GM12878 (cell line): ENCODE data around the gene ALAS1. TPM values are rescaled to one million over a fixed set of nuclear protein-coding genes. Genes with fewer than 3 reads are reported as not detected.

Experiments
- ATAC-seq: fragments of 200-7000 bp; cut with Tn5 transposase; 3 replicates; pipeline ENCODE4 v1.9.1; 2020; ENCODE audit warnings: mild to moderate bottlenecking, moderate library complexity
- BruUV-seq: library from RNA; stranded (reverse); fragments of 400-500 nt; replicated peaks from 2 replicates; lab custom pipeline; 2021; lab: Mats Ljungman, UMichigan
- CTCF ChIA-PET: fragments of 300-600 bp; sonication (Branson Sonifier 250); formaldehyde crosslinking; extraction: SDS; loops from one replicate; lab custom pipeline; 2021; ENCODE audit warnings: inconsistent platforms; lab: Yijun Ruan, JAX
- POLR2A ChIA-PET: fragments of 350-600 bp; formaldehyde crosslinking; extraction: SDS; loops from one replicate; lab custom pipeline; 2021; ENCODE audit warnings: inconsistent platforms; lab: Charles Lee
- RAD21 ChIA-PET: fragments of 300-600 bp; sonication (Branson Sonifier 250); formaldehyde crosslinking; loops from one replicate; lab custom pipeline; 2023; ENCODE audit warnings: antibody characterized with exemption; ENCODE audit not compliant: unreplicated experiment; lab: Charles Lee
- SMC1A ChIA-PET: fragments of 300-600 bp; sonication (Branson Sonifier 250); formaldehyde crosslinking; loops from one replicate; lab custom pipeline; 2023; ENCODE audit not compliant: unreplicated experiment, uncharacterized antibody; lab: Charles Lee
- DNase-seq: peaks from one replicate; pipeline ENCODE4 v3.0.0-alpha.2; 2011; ENCODE audit warnings: low read depth, low spot score
- FAIRE-seq: peaks from 3 replicates; lab custom pipeline; 2011; peaks lifted over from hg19 to GRCh38; lab: Jason Lieb, UNC
- H2AFZ ChIP-seq: 2 replicates; pipeline ENCODE4 v1.6.0; 2011; ENCODE audit warnings: low read depth, low read length, control low read depth; ENCODE audit not compliant: control insufficient read depth
- H3K27ac ChIP-seq: 2 replicates; pipeline ENCODE4 v1.5.1; 2011; ENCODE audit warnings: control low read depth; ENCODE audit not compliant: control insufficient read depth, insufficient read depth
- H3K27me3 ChIP-seq, 2 experiments: replicated peaks in 1 of 2; 2 replicates each; pipeline versions ENCODE4 v1.6.0 to v1.6.1; 2011; ENCODE audit warnings: low read length in 1 of 2; ENCODE audit not compliant: control insufficient read depth in 2 of 2, insufficient read depth in 2 of 2
- H3K36me3 ChIP-seq, 2 experiments: 2 replicates each; pipeline ENCODE4 v1.5.1; 2011; ENCODE audit warnings: low read length in 1 of 2; ENCODE audit not compliant: control insufficient read depth in 2 of 2, insufficient read depth in 2 of 2
- H3K4me1 ChIP-seq: 2 replicates; pipeline ENCODE4 v1.6.1; 2011; ENCODE audit warnings: mild to moderate bottlenecking, low read length, moderate library complexity, mixed read lengths; ENCODE audit not compliant: control insufficient read depth, insufficient read depth
- H3K4me2 ChIP-seq: 2 replicates; pipeline ENCODE4 v1.6.0; 2011; ENCODE audit warnings: control low read depth; ENCODE audit not compliant: control insufficient read depth, insufficient read depth
- H3K4me3 ChIP-seq: fragments of 200-600 bp; sonication (generic); 2 replicates; pipeline ENCODE4 v1.5.1; 2016
- H3K79me2 ChIP-seq: 2 replicates; pipeline ENCODE4 v1.6.0; 2011; ENCODE audit warnings: low read length; ENCODE audit not compliant: control insufficient read depth, insufficient read depth
- H3K9ac ChIP-seq: 2 replicates; pipeline ENCODE4 v1.8.0; 2011; ENCODE audit warnings: low read length, control low read depth, mixed read lengths; ENCODE audit not compliant: control insufficient read depth, insufficient read depth
- H3K9me3 ChIP-seq: replicated peaks from 3 replicates; pipeline ENCODE4 v1.5.1; 2011; ENCODE audit warnings: mild to moderate bottlenecking, low read length; ENCODE audit not compliant: control insufficient read depth, insufficient read depth
- H4K20me1 ChIP-seq: 2 replicates; pipeline ENCODE4 v1.6.0; 2011; ENCODE audit not compliant: control insufficient read depth, insufficient read depth
- ASH2L ChIP-seq: fragments of 300-600, 200-600 bp; sonication (generic); IDR thresholded peaks from 2 replicates; pipeline ENCODE4 v1.6.1; 2017; ENCODE audit warnings: low read depth, mild to moderate bottlenecking, borderline replicate concordance
- BRCA1 ChIP-seq: IDR thresholded peaks from 2 replicates; pipeline ENCODE4 v1.6.1; 2011; ENCODE audit warnings: low read depth, low read length, improper control_type of control experiment
- CBFB ChIP-seq: IDR thresholded peaks from 2 replicates; pipeline ENCODE4 v1.6.1; 2016; ENCODE audit warnings: antibody characterized with exemption, low read depth
- HDGF ChIP-seq: fragments of 450-650 bp; IDR thresholded peaks from 2 replicates; pipeline ENCODE4 v1.6.1; 2016; ENCODE audit warnings: antibody characterized with exemption
- JUNB ChIP-seq: IDR thresholded peaks from 2 replicates; pipeline ENCODE4 v1.6.1; 2016; ENCODE audit warnings: antibody characterized with exemption, mild to moderate bottlenecking
- MTA3 ChIP-seq: IDR thresholded peaks from 2 replicates; pipeline ENCODE4 v1.6.1; 2012; ENCODE audit warnings: low read length, inconsistent platforms, borderline replicate concordance
- MYC ChIP-seq: IDR thresholded peaks from 2 replicates; pipeline ENCODE4 v1.6.1; 2011; ENCODE audit warnings: mild to moderate bottlenecking, low read length, moderate library complexity, inconsistent platforms; ENCODE audit not compliant: insufficient read depth, insufficient replicate concordance, insufficient read length, severe bottlenecking
- NRF1 ChIP-seq: conservative IDR thresholded peaks from 2 replicates; pipeline ENCODE4 v1.6.1; 2011; ENCODE audit warnings: mild to moderate bottlenecking, low read depth, low read length, improper control_type of control experiment
- PKNOX1 ChIP-seq: fragments of 450-650 bp; IDR thresholded peaks from 2 replicates; pipeline ENCODE4 v1.6.1; 2016; ENCODE audit warnings: mild to moderate bottlenecking
- POLR2A ChIP-seq: IDR thresholded peaks from 2 replicates; pipeline ENCODE4 v1.6.1; 2011; ENCODE audit warnings: low read depth, mild to moderate bottlenecking, low read length
- SIX5 ChIP-seq: IDR thresholded peaks from 2 replicates; pipeline ENCODE4 v1.6.1; 2011; ENCODE audit warnings: mild to moderate bottlenecking, low read depth, low read length, moderate library complexity; ENCODE audit not compliant: severe bottlenecking
- SP1 ChIP-seq: IDR thresholded peaks from one replicate; pipeline ENCODE4 v1.6.1; 2011; ENCODE audit warnings: low read depth, low read length
- SREBF1 ChIP-seq: IDR thresholded peaks from 2 replicates; pipeline ENCODE4 v1.6.1; 2012; ENCODE audit warnings: mild to moderate bottlenecking, low read length
- SREBF2 ChIP-seq: IDR thresholded peaks from 2 replicates; pipeline ENCODE4 v1.6.1; 2012; ENCODE audit warnings: mild to moderate bottlenecking, low read length
- STAT1 ChIP-seq: fragments of 450-650 bp; conservative IDR thresholded peaks from 2 replicates; pipeline ENCODE4 v1.6.1; 2014; ENCODE audit warnings: antibody characterized with exemption, mild to moderate bottlenecking
- TAF1 ChIP-seq: IDR thresholded peaks from 2 replicates; pipeline ENCODE4 v1.6.1; 2011; ENCODE audit warnings: mild to moderate bottlenecking, low read depth, low read length, borderline replicate concordance
- ZBTB4 ChIP-seq: fragments of 450-650 bp; formaldehyde crosslinking; IDR thresholded peaks from 2 replicates; pipeline ENCODE4 v1.4.0; 2022; ENCODE audit warnings: mild to moderate bottlenecking, moderate library complexity
- ZNF207 ChIP-seq: fragments of 450-650 bp; IDR thresholded peaks from 2 replicates; pipeline ENCODE4 v1.6.1; 2014; ENCODE audit warnings: antibody characterized with exemption, mild to moderate bottlenecking, borderline replicate concordance
- ZNF622 ChIP-seq: fragments of 450-650 bp; IDR thresholded peaks from 2 replicates; pipeline ENCODE4 v1.6.1; 2017; ENCODE audit warnings: mild to moderate bottlenecking, inconsistent platforms
- ZSCAN29 ChIP-seq: fragments of 450-650 bp; IDR thresholded peaks from 2 replicates; pipeline ENCODE4 v1.6.1; 2017; ENCODE audit warnings: mild to moderate bottlenecking, moderate library complexity
- WGBS: methylation state at CpG from one replicate; pipeline ENCODE4 v1.1.6; 2016; ENCODE audit warnings: low lambda C conversion rate; ENCODE audit not compliant: insufficient replicate concordance, insufficient coverage; ENCODE audit errors: missing lambda C conversion rate; 5-methylcytosine and 5-hydroxymethylcytosine counted together
- in situ Hi-C: fragments of 300-500 bp; cut with MboI; formaldehyde crosslinking; loops from 9 replicates; pipeline ENCODE4 v1.14.3; 2018; ENCODE audit warnings: mixed read lengths
- intact Hi-C: fragments of 100-400 bp; cut with micrococcal nuclease; formaldehyde crosslinking; loops from one replicate; pipeline ENCODE4 v1.14.2; 2022; ENCODE audit not compliant: unreplicated experiment
- polyA plus RNA-seq, 11 experiments: library from polyadenylated mRNA; depleted of rRNA in 4 of 11; unstranded in 6 of 11; stranded (reverse) in 5 of 11; fragments of >200 nt; fragmentation: Nextera tagmentation in 4 of 11; fragmentation: Illumina TruSeq in 1 of 11; extraction: Ambion mirVana in 4 of 11; extraction: Trizol in 1 of 11; gene quantifications; 1 replicate in 1 of 11; 2 replicates in 10 of 11; pipeline versions ENCODE4 v1.2.1 to v1.2.3, GENCODE V29; 2011 to 2016; ENCODE audit warnings: inconsistent platforms in 2 of 11, missing spikeins in 2 of 11, low read depth in 1 of 11
- total RNA-seq, 4 experiments: library from RNA; depleted of rRNA in 3 of 4; stranded (reverse); fragments of >200 nt in 3 of 4; fragmentation: Illumina TruSeq in 1 of 4; extraction: Trizol in 1 of 4; gene quantifications; 2 replicates each; pipeline versions ENCODE4 v1.2.1 to v1.2.3, GENCODE V29; 2013 to 2021

ALAS1 gene
- total and polyA plus RNA-seq, 10 of the 15 experiments (the other 5 are each of a cell fraction or from before 2014, with no cell fraction given) = 69.9 to 115 (median 94.1) TPM

GRCh38 chr3:52171514-52172261 lies 26.3 kb upstream of the ALAS1 start:
- Histone ChIP-seq H2AFZ (no peak overlapping the region), H3K27me3 (no peaks in the 10 kb centered on the region), H3K9ac (no peak overlapping the region), H3K27ac (no peak overlapping the region), H3K36me3 (no peaks in the 10 kb centered on the region), H4K20me1 (no peaks in the 10 kb centered on the region), H3K4me1 (no peaks in the 10 kb centered on the region), H3K4me3 (no peak overlapping the region), H3K4me2 (no peak overlapping the region), H3K9me3 (no peaks in the 10 kb centered on the region), H3K79me2 (no peaks in the 10 kb centered on the region)
- intact Hi-C loops = no loop called here
- RAD21 ChIA-PET = no interaction called here
- SMC1A ChIA-PET = no interaction called here
- no peak for ATAC-seq
- TF ChIP-seq MTA3 = no peak
- no peak for TF ChIP-seq NRF1
- no peak for TF ChIP-seq CBFB
- TF ChIP-seq ZBTB4 (CRISPR knock-in tag) = no peak
- no peak for TF ChIP-seq MYC
- no peak for TF ChIP-seq JUNB
- TF ChIP-seq HDGF = no peak
- no peak for TF ChIP-seq SP1
- no peak for TF ChIP-seq PKNOX1
- TF ChIP-seq ZNF207 = no peak
- TF ChIP-seq SREBF1 = no peak
- TF ChIP-seq POLR2A = no peak
- TF ChIP-seq SIX5 = no peak
- no peak for TF ChIP-seq ZNF622
- TF ChIP-seq SREBF2 = no peak
- no peak for TF ChIP-seq STAT1
- no peak for TF ChIP-seq ASH2L
- no peak for TF ChIP-seq BRCA1
- no peak for TF ChIP-seq ZSCAN29
- no peak for TF ChIP-seq TAF1
- WGBS = 46% methylated on average over 3 of the region's 3 CpGs
- CTCF ChIA-PET = interaction anchor here (1.1 to 1.2 kb wide), 2 partner anchors 32 to 49 kb away, joined by 3 to 4 read pairs; no protein-coding TSS in a partner anchor
- no peak for DNase-seq
- FAIRE-seq = no peak
- in situ Hi-C loops = no loop called here
- POLR2A ChIA-PET = no interaction called here
- no TSS peak for BruUV-seq
